Gastrocnemius medialis (tissue), 4 donors: ENCODE data around the gene PPP3CA. TPM values are rescaled to one million over a fixed set of nuclear protein-coding genes. Genes with fewer than 3 reads are reported as not detected.

ENCODE experiments used
- ATAC-seq, 2 donors: fragments of 150-250 bp; one replicate each; pipeline ENCODE4 v1.9.1; 2016
- DNase-seq, 2 donors: peaks; one replicate each; pipeline ENCODE4 v3.0.0-alpha.2; 2019
- H3K27ac ChIP-seq, 4 donors: fragments of 200-600 bp; sonication (generic); 1 replicate in 1 of 4; 2 replicates in 3 of 4; pipeline ENCODE4 v1.5.1; 2016 to 2018; ENCODE audit warnings: mild to moderate bottlenecking in 2 of 4, moderate library complexity in 1 of 4
- H3K27me3 ChIP-seq, 3 donors: fragments of 200-600 bp; sonication (generic) in 2 of 3; 1 replicate in 1 of 3; 2 replicates in 2 of 3; pipeline versions ENCODE4 v1.5.1 to v1.6.0; 2016 to 2019; ENCODE audit warnings: mild to moderate bottlenecking in 1 of 3, moderate library complexity in 1 of 3
- H3K36me3 ChIP-seq, 2 donors: fragments of 200-600 bp; sonication (generic) in 1 of 2; one replicate each; pipeline ENCODE4 v1.5.1; 2017 to 2018
- H3K4me1 ChIP-seq, 2 donors: fragments of 200-600 bp; sonication (generic) in 1 of 2; one replicate each; pipeline ENCODE4 v1.5.1; 2016 to 2017; ENCODE audit warnings: mild to moderate bottlenecking in 2 of 2
- H3K4me3 ChIP-seq, 4 donors: fragments of 200-600 bp; sonication (generic) in 3 of 4; 1 replicate in 1 of 4; 2 replicates in 3 of 4; pipeline ENCODE4 v1.5.1; 2016 to 2019; ENCODE audit warnings: mild to moderate bottlenecking in 2 of 4
- H3K9me3 ChIP-seq, 3 donors: fragments of 200-600 bp; sonication (generic) in 2 of 3; 1 replicate in 1 of 3; 2 replicates in 2 of 3; pipeline ENCODE4 v1.5.1; 2016 to 2019
- POLR2A ChIP-seq, 2 donors: fragments of 450-650 bp; IDR thresholded peaks; one replicate each; pipeline ENCODE4 v1.6.1; 2017; ENCODE audit warnings: antibody characterized with exemption in 2 of 2, mild to moderate bottlenecking in 2 of 2, moderate library complexity in 2 of 2
- in situ Hi-C, 4 donors: fragments of 200-750 bp; cut with MboI; loops; one replicate each; pipeline versions ENCODE4 v1.15.0 to v1.8.0; 2017; ENCODE audit warnings: low sequenced_read_pairs in 4 of 4
- intact Hi-C: fragments of 100-400 bp; cut with DNase I; formaldehyde crosslinking; loops from one replicate; pipeline ENCODE4 v1.15.1; 2023; ENCODE audit warnings: low total_unique reads
- total RNA-seq, 4 donors: library from RNA; depleted of rRNA; stranded (reverse); fragments of >200 nt; gene quantifications; one replicate each; pipeline versions ENCODE4 v1.1.0 to v1.2.3, GENCODE V29; 2016
- TF ChIP-seq, protein P1 (sequence below), 5 experiments: fragments of 450-650 bp in 3 of 5; fragments of 200-600 bp in 2 of 5; sonication (generic) in 2 of 5; IDR thresholded peaks in 4 of 5; conservative IDR thresholded peaks in 1 of 5; 1 replicate in 4 of 5; 2 replicates in 1 of 5; pipeline ENCODE4 v1.5.1; 2016 to 2019; ENCODE audit warnings: antibody characterized with exemption in 5 of 5, mild to moderate bottlenecking in 3 of 5, moderate library complexity in 3 of 5

PPP3CA gene
- total RNA-seq, 4 donors from 2014 or later: 25.1 to 30.3 (median 26.7) TPM

DNA sequence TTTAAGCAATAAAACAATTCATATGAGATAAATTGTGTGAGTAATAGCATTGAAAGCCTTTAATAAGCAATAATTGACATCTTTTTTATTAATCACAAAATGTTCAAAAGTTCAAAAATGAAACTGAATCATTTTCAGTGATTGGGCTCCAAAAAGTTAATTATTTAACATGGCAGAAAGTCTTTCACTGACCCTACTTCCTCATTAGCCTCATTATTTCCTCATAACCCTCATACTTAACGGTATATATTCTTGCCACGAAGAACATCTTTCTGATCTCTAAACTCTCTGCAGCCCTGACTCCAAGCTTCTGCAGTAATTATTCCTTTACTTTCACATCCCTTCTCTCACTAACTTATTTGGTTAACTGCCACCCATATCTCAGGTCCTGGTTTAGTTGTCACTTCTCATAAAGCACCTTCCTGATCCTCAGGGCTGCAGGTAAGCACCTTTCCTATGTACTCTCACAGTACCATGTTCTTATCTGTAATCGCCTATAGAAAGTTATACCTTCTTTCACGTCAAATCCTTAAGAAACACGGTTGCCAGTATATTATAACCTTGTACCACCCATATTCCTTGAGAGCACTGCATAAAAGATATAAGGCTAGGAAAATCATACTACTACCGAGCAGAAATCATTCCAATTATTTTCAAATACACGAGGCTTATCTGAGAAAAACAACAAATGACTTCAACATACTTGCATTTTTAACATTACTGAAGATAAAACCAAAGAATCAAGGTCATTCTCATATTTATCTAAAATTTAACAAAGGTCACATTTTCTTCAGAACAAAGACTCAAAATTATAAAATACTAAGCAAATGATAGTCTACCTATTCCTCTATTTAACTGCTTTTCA lies 72.2 kb downstream of the PPP3CA start:
- no peak for DNase-seq
- no peak for ATAC-seq
- H3K4me1 ChIP-seq: peaks cover 16 to 40% of the 10 kb centered on the region in 2 donors
- intact Hi-C loops: no loop called here
- H3K27me3 ChIP-seq: no peaks in the 10 kb centered on the region
- no peaks in the 10 kb centered on the region for H3K9me3 ChIP-seq
- H3K27ac ChIP-seq: no peak overlapping the region
- no peaks in the 10 kb centered on the region for H3K36me3 ChIP-seq
- H3K4me3 ChIP-seq: no peak overlapping the region
- TF ChIP-seq, protein P1, sequence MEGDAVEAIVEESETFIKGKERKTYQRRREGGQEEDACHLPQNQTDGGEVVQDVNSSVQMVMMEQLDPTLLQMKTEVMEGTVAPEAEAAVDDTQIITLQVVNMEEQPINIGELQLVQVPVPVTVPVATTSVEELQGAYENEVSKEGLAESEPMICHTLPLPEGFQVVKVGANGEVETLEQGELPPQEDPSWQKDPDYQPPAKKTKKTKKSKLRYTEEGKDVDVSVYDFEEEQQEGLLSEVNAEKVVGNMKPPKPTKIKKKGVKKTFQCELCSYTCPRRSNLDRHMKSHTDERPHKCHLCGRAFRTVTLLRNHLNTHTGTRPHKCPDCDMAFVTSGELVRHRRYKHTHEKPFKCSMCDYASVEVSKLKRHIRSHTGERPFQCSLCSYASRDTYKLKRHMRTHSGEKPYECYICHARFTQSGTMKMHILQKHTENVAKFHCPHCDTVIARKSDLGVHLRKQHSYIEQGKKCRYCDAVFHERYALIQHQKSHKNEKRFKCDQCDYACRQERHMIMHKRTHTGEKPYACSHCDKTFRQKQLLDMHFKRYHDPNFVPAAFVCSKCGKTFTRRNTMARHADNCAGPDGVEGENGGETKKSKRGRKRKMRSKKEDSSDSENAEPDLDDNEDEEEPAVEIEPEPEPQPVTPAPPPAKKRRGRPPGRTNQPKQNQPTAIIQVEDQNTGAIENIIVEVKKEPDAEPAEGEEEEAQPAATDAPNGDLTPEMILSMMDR (IDR thresholded peaks at IDR 0.05 in 4 of 5, conservative IDR thresholded peaks at IDR 0.05 in 1 of 5): no peak
- TF ChIP-seq POLR2A (IDR thresholded peaks at IDR 0.05): no peak
- in situ Hi-C loops: no loop called here

DNA sequence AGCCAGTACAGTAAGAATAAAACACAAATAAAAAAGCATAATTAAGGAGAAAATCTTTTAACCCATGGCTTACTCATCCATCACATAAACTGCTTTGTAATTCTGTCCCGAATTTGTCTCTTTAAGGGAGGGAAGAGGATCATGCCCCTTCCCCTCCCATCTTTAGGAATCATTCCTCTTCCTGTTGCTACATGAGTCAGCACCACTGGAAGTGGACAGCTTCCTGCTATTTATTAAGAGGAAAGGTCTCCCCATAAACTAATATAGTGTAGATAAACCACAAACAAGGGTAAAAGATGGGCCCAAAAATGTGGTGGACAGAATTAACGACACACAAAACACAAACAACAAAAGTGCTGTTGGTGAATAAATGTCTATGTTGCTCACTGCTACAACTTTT lies 75.8 kb downstream of the PPP3CA start:
- Histone ChIP-seq H3K27me3 (no peaks in the 10 kb centered on the region), H3K4me3 (no peak overlapping the region), H3K36me3 (no peaks in the 10 kb centered on the region), H3K4me1 (peaks cover 0 to 21% of the 10 kb centered on the region in 2 donors), H3K9me3 (no peaks in the 10 kb centered on the region), H3K27ac (no peak overlapping the region)
- DNase-seq (no peak), ATAC-seq (no peak)
- no peak for TF ChIP-seq POLR2A (IDR thresholded peaks at IDR 0.05)
- TF ChIP-seq, protein P1 (IDR thresholded peaks at IDR 0.05 in 4 of 5, conservative IDR thresholded peaks at IDR 0.05 in 1 of 5): no peak
- intact Hi-C loops (no loop called here), in situ Hi-C loops (no loop called here)

DNA sequence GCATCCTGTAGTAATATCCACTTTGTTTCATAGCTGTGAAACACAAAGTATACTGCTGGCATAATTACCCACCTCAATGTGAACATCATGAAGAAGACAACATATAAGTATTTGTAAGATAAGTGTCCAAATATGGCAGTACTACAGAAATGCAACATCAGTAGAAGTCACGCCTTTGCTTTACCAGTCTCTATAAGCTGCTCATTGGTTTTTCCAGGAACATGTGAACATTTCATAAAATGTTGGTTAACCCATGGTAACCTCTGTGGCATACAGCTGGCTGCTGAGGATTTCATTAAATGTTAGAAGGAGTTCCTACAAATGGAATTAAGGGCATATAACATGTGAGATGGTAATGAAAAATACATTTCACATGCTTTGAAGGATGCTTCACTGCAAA lies 77.6 kb downstream of the PPP3CA start:
- ATAC-seq (no peak), DNase-seq (no peak)
- intact Hi-C loops (no loop called here), in situ Hi-C loops (no loop called here)
- Histone ChIP-seq H3K4me1 (peaks cover 0 to 21% of the 10 kb centered on the region in 2 donors), H3K9me3 (no peaks in the 10 kb centered on the region), H3K36me3 (no peaks in the 10 kb centered on the region), H3K4me3 (no peak overlapping the region), H3K27me3 (no peaks in the 10 kb centered on the region), H3K27ac (no peak overlapping the region)
- no peak for TF ChIP-seq POLR2A (IDR thresholded peaks at IDR 0.05)
- TF ChIP-seq, protein P1 (IDR thresholded peaks at IDR 0.05 in 4 of 5, conservative IDR thresholded peaks at IDR 0.05 in 1 of 5): no peak

DNA sequence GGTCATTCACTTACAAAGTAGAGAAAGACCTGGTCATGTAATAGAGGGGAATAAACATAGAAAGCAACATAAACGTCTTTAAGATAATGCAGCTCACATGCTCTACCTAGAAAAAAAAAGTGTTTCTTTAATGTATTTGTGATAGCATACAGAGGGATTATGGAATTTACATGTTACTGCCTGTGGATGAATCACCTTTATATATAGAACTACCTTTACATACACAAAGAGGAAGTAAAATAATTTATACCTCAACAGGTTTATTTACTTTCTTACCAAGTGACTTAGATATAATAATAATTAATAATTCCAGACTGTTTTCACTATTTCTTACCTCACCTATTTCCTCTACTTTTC lies 81.5 kb downstream of the PPP3CA start:
- Histone ChIP-seq H3K27ac (no peak overlapping the region), H3K36me3 (no peaks in the 10 kb centered on the region), H3K4me3 (no peak overlapping the region), H3K4me1 (peaks cover 3 to 6% of the 10 kb centered on the region in 2 donors), H3K27me3 (no peaks in the 10 kb centered on the region), H3K9me3 (no peaks in the 10 kb centered on the region)
- TF ChIP-seq, protein P1 (IDR thresholded peaks at IDR 0.05 in 4 of 5, conservative IDR thresholded peaks at IDR 0.05 in 1 of 5): no peak
- no peak for TF ChIP-seq POLR2A (IDR thresholded peaks at IDR 0.05)
- in situ Hi-C loops: no loop called here
- DNase-seq: no peak
- intact Hi-C loops: no loop called here
- ATAC-seq: no peak
